Measurements from ENCODE around the gene PLCXD1.

PLCXD1 gene

GRCh38 chrX:331151-331824 is 50.1 kb downstream of the PLCXD1 start:
- TF ChIP-seq GABPA (IDR thresholded peaks at IDR 0.05; ENCODE audit: low read depth) (no peak), CTCF (IDR thresholded peaks at IDR 0.05; ENCODE audit: insufficient read depth, low read length) (no peak), REST (IDR thresholded peaks at IDR 0.05; ENCODE audit: insufficient replicate concordance, low read depth) (no peak), SPI1 (IDR thresholded peaks at IDR 0.05; ENCODE audit: borderline replicate concordance, low read depth) (no peak), POLR2AphosphoS5 (IDR thresholded peaks at IDR 0.05; ENCODE audit: low read depth) (no peak)
- DNase-seq (ENCODE audit: low read depth in 1 of 2, low spot score in 1 of 2): no peak
- Histone ChIP-seq H3K27me3 (ENCODE audit: insufficient read depth, poor library complexity, severe bottlenecking) (peaks cover 10% of the 10 kb centered on the region), H3K27ac (replicated peaks) (no peak overlapping the region), H3K4me3 (replicated peaks; ENCODE audit: insufficient read depth, low read length) (no peak overlapping the region)

GRCh38 chrX:331825-332495 is 50.8 kb downstream of the PLCXD1 start:
- no peak for DNase-seq (ENCODE audit: low read depth in 1 of 2, low spot score in 1 of 2)
- H3K27ac ChIP-seq (replicated peaks): no peak overlapping the region
- H3K4me3 ChIP-seq (replicated peaks; ENCODE audit: insufficient read depth, low read length): no peak overlapping the region
- H3K27me3 ChIP-seq (ENCODE audit: insufficient read depth, poor library complexity, severe bottlenecking): peaks cover 10% of the 10 kb centered on the region
- TF ChIP-seq POLR2AphosphoS5 (IDR thresholded peaks at IDR 0.05; ENCODE audit: low read depth) (no peak), CTCF (IDR thresholded peaks at IDR 0.05; ENCODE audit: insufficient read depth, low read length) (no peak), GABPA (IDR thresholded peaks at IDR 0.05; ENCODE audit: low read depth) (no peak), REST (IDR thresholded peaks at IDR 0.05; ENCODE audit: insufficient replicate concordance, low read depth) (no peak), SPI1 (IDR thresholded peaks at IDR 0.05; ENCODE audit: borderline replicate concordance, low read depth) (no peak)

GRCh38 chrX:332496-332860 is 51.3 kb downstream of the PLCXD1 start:
- no peak for DNase-seq (ENCODE audit: low read depth in 1 of 2, low spot score in 1 of 2)
- Histone ChIP-seq H3K27ac (replicated peaks) (no peak overlapping the region), H3K4me3 (replicated peaks; ENCODE audit: insufficient read depth, low read length) (no peak overlapping the region), H3K27me3 (ENCODE audit: insufficient read depth, poor library complexity, severe bottlenecking) (peaks cover 10% of the 10 kb centered on the region)
- TF ChIP-seq CTCF (IDR thresholded peaks at IDR 0.05; ENCODE audit: insufficient read depth, low read length): no peak
- no peak for TF ChIP-seq POLR2AphosphoS5 (IDR thresholded peaks at IDR 0.05; ENCODE audit: low read depth)
- TF ChIP-seq GABPA (IDR thresholded peaks at IDR 0.05; ENCODE audit: low read depth): no peak
- no peak for TF ChIP-seq SPI1 (IDR thresholded peaks at IDR 0.05; ENCODE audit: borderline replicate concordance, low read depth)
- no peak for TF ChIP-seq REST (IDR thresholded peaks at IDR 0.05; ENCODE audit: insufficient replicate concordance, low read depth)

All from HL-60 (cell line).